ENCODE data around the gene ANKRD24. TPM values are rescaled to one million over a fixed set of nuclear protein-coding genes. Genes with fewer than 3 reads are reported as not detected.

The ANKRD24 gene
- total RNA-seq, 2 experiments from 2014 or later, result 1.7 to 4.8 TPM

GRCh38 chr19:4152241-4152998 lies 30.1 kb upstream of the ANKRD24 start:
- no peak overlapping the region for H3K4me3 ChIP-seq (ENCODE audit: low read depth, low read length, poor library complexity, severe bottlenecking)
- DNase-seq (ENCODE audit: low spot score), result no peak
- no peak overlapping the region for H3K27ac ChIP-seq (ENCODE audit: low read depth, low read length, poor library complexity, severe bottlenecking)
- H3K9me2 ChIP-seq (ENCODE audit: insufficient read depth, low read length), result no peaks in the 10 kb centered on the region
- no peaks in the 10 kb centered on the region for H3K9me3 ChIP-seq (ENCODE audit: low read length)
- H3K4me2 ChIP-seq (ENCODE audit: low read length), result no peak overlapping the region
- ChIA-PET POLR2A (interaction anchor here (0.6 kb wide), 1 partner anchor 21 kb away, joined by 3 read pairs; no protein-coding TSS in a partner anchor), CTCF (ENCODE audit: unreplicated experiment) (interaction anchor here (0.6 kb wide), 1 partner anchor 191 kb away, joined by 3 read pairs; the partner anchor contains the start of gene MPND)
- H2AFZ ChIP-seq (ENCODE audit: low read length), result no peak overlapping the region
- no TSS peak for BruUV-seq (replicated peaks)
- no peaks in the 10 kb centered on the region for H3K36me3 ChIP-seq (ENCODE audit: insufficient read depth, low read length)
- H4K20me1 ChIP-seq (ENCODE audit: insufficient read depth, low read length), result no peaks in the 10 kb centered on the region
- intact Hi-C loops (cut with micrococcal nuclease; ENCODE audit: unreplicated experiment), result no loop called here
- TF ChIP-seq EZH2phosphoT487 (IDR thresholded peaks at IDR 0.05; ENCODE audit: borderline replicate concordance, low read depth, low read length), result no peak
- TF ChIP-seq CTCF (conservative IDR thresholded peaks at IDR 0.05; ENCODE audit: low read length), result no peak
- H3K79me2 ChIP-seq (ENCODE audit: insufficient read depth, low read depth, low read length), result no peaks in the 10 kb centered on the region
- no peaks in the 10 kb centered on the region for H3K4me1 ChIP-seq (ENCODE audit: insufficient read depth, low read length, poor library complexity, severe bottlenecking)

GRCh38 chr19:4154571-4155312 lies 27.7 kb upstream of the ANKRD24 start:
- H3K9me3 ChIP-seq (ENCODE audit: low read length), result no peaks in the 10 kb centered on the region
- H3K36me3 ChIP-seq (ENCODE audit: insufficient read depth, low read length), result no peaks in the 10 kb centered on the region
- no peaks in the 10 kb centered on the region for H3K4me1 ChIP-seq (ENCODE audit: insufficient read depth, low read length, poor library complexity, severe bottlenecking)
- intact Hi-C loops (cut with micrococcal nuclease; ENCODE audit: unreplicated experiment), result no loop called here
- no peaks in the 10 kb centered on the region for H3K79me2 ChIP-seq (ENCODE audit: insufficient read depth, low read depth, low read length)
- H2AFZ ChIP-seq (ENCODE audit: low read length), result no peak overlapping the region
- no peak overlapping the region for H3K4me3 ChIP-seq (ENCODE audit: low read depth, low read length, poor library complexity, severe bottlenecking)
- H3K4me2 ChIP-seq (ENCODE audit: low read length), result no peak overlapping the region
- no peaks in the 10 kb centered on the region for H4K20me1 ChIP-seq (ENCODE audit: insufficient read depth, low read length)
- TF ChIP-seq EZH2phosphoT487 (IDR thresholded peaks at IDR 0.05; ENCODE audit: borderline replicate concordance, low read depth, low read length), result no peak
- TF ChIP-seq CTCF (conservative IDR thresholded peaks at IDR 0.05; ENCODE audit: low read length), result no peak
- POLR2A ChIA-PET, result interaction anchor here (0.5 to 0.6 kb wide), 3 partner anchors 35 to 165 kb away, joined by 3 to 4 read pairs (median 3); no protein-coding TSS in a partner anchor
- no peaks in the 10 kb centered on the region for H3K9me2 ChIP-seq (ENCODE audit: insufficient read depth, low read length)
- CTCF ChIA-PET (ENCODE audit: unreplicated experiment), result no interaction called here
- BruUV-seq (replicated peaks), result no TSS peak
- no peak for DNase-seq (ENCODE audit: low spot score)
- H3K27ac ChIP-seq (ENCODE audit: low read depth, low read length, poor library complexity, severe bottlenecking), result no peak overlapping the region

Data from OCI-LY7 (cell line).